RPMI7951 (cell line): ENCODE measurements around the gene INTS3. TPM values are rescaled to one million over a fixed set of nuclear protein-coding genes. Genes with fewer than 3 reads are reported as not detected.
A peak's percentile ranks its signal among the peaks of the same experiment; 100 is the strongest.

Experiments
- DNase-seq: peaks from one replicate; pipeline ENCODE4 v3.0.0-alpha.2; 2012; ENCODE audit warnings: low read depth
- total RNA-seq: library from RNA; depleted of rRNA; stranded (reverse); fragments of >200 nt; shearing (Covaris generic); gene quantifications from 2 replicates; pipeline ENCODE4 v1.2.3, GENCODE V29; 2014; rRNA removed

The INTS3 gene
- total RNA-seq, 1 experiment from 2014 or later: 20.4 TPM

- peak; percentile 57 for DNase-seq
Observed at GRCh38 chr1:153796786-153797659, 69.2 kb downstream of the INTS3 start.

- DNase-seq: no peak
Observed at GRCh38 chr1:153798468-153798780, 70.6 kb downstream of the INTS3 start.

- no peak for DNase-seq
Observed at GRCh38 chr1:153799016-153799415, 71.2 kb downstream of the INTS3 start.

- no peak for DNase-seq
Observed at GRCh38 chr1:153799566-153800465, 72.0 kb downstream of the INTS3 start.

- DNase-seq: no peak
Observed at GRCh38 chr1:153800516-153800915, 72.7 kb downstream of the INTS3 start.

GRCh38 chr1:153801028-153801625 is 73.3 kb downstream of the INTS3 start:
- DNase-seq: no peak

GRCh38 chr1:153801786-153802697 is 74.2 kb downstream of the INTS3 start:
- no peak for DNase-seq

GRCh38 chr1:153803470-153804056 is 75.7 kb downstream of the INTS3 start:
- no peak for DNase-seq

GRCh38 chr1:153804112-153804511 is 76.3 kb downstream of the INTS3 start:
- DNase-seq: no peak

GRCh38 chr1:153805042-153805745 is 77.3 kb downstream of the INTS3 start:
- peak; percentile 87 for DNase-seq

GRCh38 chr1:153805886-153806719 is 78.3 kb downstream of the INTS3 start:
- DNase-seq: no peak

- no peak for DNase-seq
Observed at GRCh38 chr1:153816283-153816889, 88.5 kb downstream of the INTS3 start.

- no peak for DNase-seq
Observed at GRCh38 chr1:153818876-153819275, 91.0 kb downstream of the INTS3 start.

Other genes starting within 250 kb of the INTS3 start
- gene S100A6, start 192.1 kb upstream of the INTS3 start, total RNA-seq: 1,539 and 1,679 TPM in 2 replicates
- 1.4 and 2.2 TPM in 2 replicates for gene S100A5, start 187.1 kb upstream of the INTS3 start, total RNA-seq
- 836 and 954 TPM in 2 replicates for gene S100A4, start 182.2 kb upstream of the INTS3 start, total RNA-seq
- gene S100A3, start 178.8 kb upstream of the INTS3 start, total RNA-seq: 7.7 and 15.3 TPM in 2 replicates
- 9.0 and 11.2 TPM in 2 replicates for gene S100A2, start 162.2 kb upstream of the INTS3 start, total RNA-seq
- gene S100A16, start 114.9 kb upstream of the INTS3 start, total RNA-seq: 328 and 342 TPM in 2 replicates
- 0.39 TPM in 1 of 2 replicates, not detected in the other for gene S100A14, start 111.7 kb upstream of the INTS3 start, total RNA-seq
- gene S100A13, start 100.5 kb upstream of the INTS3 start, total RNA-seq: 571 and 674 TPM in 2 replicates
- 4.7 and 5.1 TPM in 2 replicates for gene S100A1, start 99.6 kb upstream of the INTS3 start, total RNA-seq
- 34.7 and 35.0 TPM in 2 replicates for gene CHTOP, start 94.0 kb upstream of the INTS3 start, total RNA-seq
- gene SNAPIN, start 69.3 kb upstream of the INTS3 start, total RNA-seq: 74.9 and 75.2 TPM in 2 replicates
- 295 and 309 TPM in 2 replicates for gene ILF2, start 57.1 kb upstream of the INTS3 start, total RNA-seq
- not detected in 2 replicates for gene NPR1, start 49.4 kb upstream of the INTS3 start, total RNA-seq
- gene SLC27A3, start 47.4 kb downstream of the INTS3 start, total RNA-seq: 7.4 and 7.5 TPM in 2 replicates
- gene GATAD2B, start 194.9 kb downstream of the INTS3 start, total RNA-seq: 5.1 and 7.3 TPM in 2 replicates
- gene DENND4B, start 218.7 kb downstream of the INTS3 start, total RNA-seq: 5.9 and 8.0 TPM in 2 replicates
- gene CRTC2, start 230.6 kb downstream of the INTS3 start, total RNA-seq: 9.1 and 11.2 TPM in 2 replicates
- 70.4 and 95.4 TPM in 2 replicates for gene SLC39A1, start 235.5 kb downstream of the INTS3 start, total RNA-seq
- gene CREB3L4, start 239.9 kb downstream of the INTS3 start, total RNA-seq: 7.0 and 10.4 TPM in 2 replicates
- 155 and 201 TPM in 2 replicates for gene JTB, start 249.6 kb downstream of the INTS3 start, total RNA-seq